GM12878 (cell line): ENCODE results near the gene AMPH. TPM values are rescaled to one million over a fixed set of nuclear protein-coding genes. Genes with fewer than 3 reads are reported as not detected.

Experiments used
- ATAC-seq: fragments of 200-7000 bp; cut with Tn5 transposase; 3 replicates; pipeline ENCODE4 v1.9.1; 2020; ENCODE audit warnings: mild to moderate bottlenecking, moderate library complexity
- BruUV-seq: library from RNA; stranded (reverse); fragments of 400-500 nt; replicated peaks from 2 replicates; lab custom pipeline; 2021; lab: Mats Ljungman, UMichigan
- CTCF ChIA-PET: fragments of 300-600 bp; sonication (Branson Sonifier 250); formaldehyde crosslinking; extraction: SDS; loops from one replicate; lab custom pipeline; 2021; ENCODE audit warnings: inconsistent platforms; lab: Yijun Ruan, JAX
- POLR2A ChIA-PET: fragments of 350-600 bp; formaldehyde crosslinking; extraction: SDS; loops from one replicate; lab custom pipeline; 2021; ENCODE audit warnings: inconsistent platforms; lab: Charles Lee
- RAD21 ChIA-PET: fragments of 300-600 bp; sonication (Branson Sonifier 250); formaldehyde crosslinking; loops from one replicate; lab custom pipeline; 2023; ENCODE audit warnings: antibody characterized with exemption; ENCODE audit not compliant: unreplicated experiment; lab: Charles Lee
- SMC1A ChIA-PET: fragments of 300-600 bp; sonication (Branson Sonifier 250); formaldehyde crosslinking; loops from one replicate; lab custom pipeline; 2023; ENCODE audit not compliant: unreplicated experiment, uncharacterized antibody; lab: Charles Lee
- DNase-seq: peaks from one replicate; pipeline ENCODE4 v3.0.0-alpha.2; 2011; ENCODE audit warnings: low read depth, low spot score
- FAIRE-seq: peaks from 3 replicates; lab custom pipeline; 2011; peaks lifted over from hg19 to GRCh38; lab: Jason Lieb, UNC
- H2AFZ ChIP-seq: 2 replicates; pipeline ENCODE4 v1.6.0; 2011; ENCODE audit warnings: low read depth, low read length, control low read depth; ENCODE audit not compliant: control insufficient read depth
- H3K27ac ChIP-seq: 2 replicates; pipeline ENCODE4 v1.5.1; 2011; ENCODE audit warnings: control low read depth; ENCODE audit not compliant: control insufficient read depth, insufficient read depth
- H3K27me3 ChIP-seq, 2 experiments: replicated peaks in 1 of 2; 2 replicates each; pipeline versions ENCODE4 v1.6.0 to v1.6.1; 2011; ENCODE audit warnings: low read length in 1 of 2; ENCODE audit not compliant: control insufficient read depth in 2 of 2, insufficient read depth in 2 of 2
- H3K36me3 ChIP-seq, 2 experiments: 2 replicates each; pipeline ENCODE4 v1.5.1; 2011; ENCODE audit warnings: low read length in 1 of 2; ENCODE audit not compliant: control insufficient read depth in 2 of 2, insufficient read depth in 2 of 2
- H3K4me1 ChIP-seq: 2 replicates; pipeline ENCODE4 v1.6.1; 2011; ENCODE audit warnings: mild to moderate bottlenecking, low read length, moderate library complexity, mixed read lengths; ENCODE audit not compliant: control insufficient read depth, insufficient read depth
- H3K4me2 ChIP-seq: 2 replicates; pipeline ENCODE4 v1.6.0; 2011; ENCODE audit warnings: control low read depth; ENCODE audit not compliant: control insufficient read depth, insufficient read depth
- H3K4me3 ChIP-seq: fragments of 200-600 bp; sonication (generic); 2 replicates; pipeline ENCODE4 v1.5.1; 2016
- H3K79me2 ChIP-seq: 2 replicates; pipeline ENCODE4 v1.6.0; 2011; ENCODE audit warnings: low read length; ENCODE audit not compliant: control insufficient read depth, insufficient read depth
- H3K9ac ChIP-seq: 2 replicates; pipeline ENCODE4 v1.8.0; 2011; ENCODE audit warnings: low read length, control low read depth, mixed read lengths; ENCODE audit not compliant: control insufficient read depth, insufficient read depth
- H3K9me3 ChIP-seq: replicated peaks from 3 replicates; pipeline ENCODE4 v1.5.1; 2011; ENCODE audit warnings: mild to moderate bottlenecking, low read length; ENCODE audit not compliant: control insufficient read depth, insufficient read depth
- H4K20me1 ChIP-seq: 2 replicates; pipeline ENCODE4 v1.6.0; 2011; ENCODE audit not compliant: control insufficient read depth, insufficient read depth
- BRCA1 ChIP-seq: IDR thresholded peaks from 2 replicates; pipeline ENCODE4 v1.6.1; 2011; ENCODE audit warnings: low read depth, low read length, improper control_type of control experiment
- CBX5 ChIP-seq: sonication (generic); IDR thresholded peaks from 2 replicates; pipeline ENCODE4 v1.6.1; 2016; ENCODE audit warnings: low read depth, moderate library complexity, mild to moderate bottlenecking, inconsistent platforms
- EED ChIP-seq: sonication (generic); IDR thresholded peaks from 2 replicates; pipeline ENCODE4 v1.6.1; 2016; ENCODE audit warnings: antibody characterized with exemption, low read depth
- GABPA ChIP-seq: IDR thresholded peaks from 2 replicates; pipeline ENCODE4 v1.6.1; 2014; ENCODE audit warnings: antibody characterized with exemption, low read depth, mild to moderate bottlenecking, inconsistent platforms
- MYC ChIP-seq: IDR thresholded peaks from 2 replicates; pipeline ENCODE4 v1.6.1; 2011; ENCODE audit warnings: mild to moderate bottlenecking, low read length, moderate library complexity, inconsistent platforms; ENCODE audit not compliant: insufficient read depth, insufficient replicate concordance, insufficient read length, severe bottlenecking
- NR2C2 ChIP-seq: IDR thresholded peaks from 2 replicates; pipeline ENCODE4 v1.6.1; 2011; ENCODE audit warnings: borderline replicate concordance, low read depth; ENCODE audit not compliant: control insufficient read depth, insufficient read length
- NRF1 ChIP-seq: conservative IDR thresholded peaks from 2 replicates; pipeline ENCODE4 v1.6.1; 2011; ENCODE audit warnings: mild to moderate bottlenecking, low read depth, low read length, improper control_type of control experiment
- RB1 ChIP-seq: fragments of 450-650 bp; formaldehyde crosslinking; IDR thresholded peaks from 2 replicates; pipeline ENCODE4 v1.6.1; 2017; ENCODE audit warnings: mild to moderate bottlenecking, borderline replicate concordance
- SMC3 ChIP-seq: IDR thresholded peaks from 2 replicates; pipeline ENCODE4 v1.6.1; 2011; ENCODE audit warnings: low read length, improper control_type of control experiment, borderline replicate concordance
- WGBS: methylation state at CpG from one replicate; pipeline ENCODE4 v1.1.6; 2016; ENCODE audit warnings: low lambda C conversion rate; ENCODE audit not compliant: insufficient replicate concordance, insufficient coverage; ENCODE audit errors: missing lambda C conversion rate; 5-methylcytosine and 5-hydroxymethylcytosine counted together
- in situ Hi-C: fragments of 300-500 bp; cut with MboI; formaldehyde crosslinking; loops from 9 replicates; pipeline ENCODE4 v1.14.3; 2018; ENCODE audit warnings: mixed read lengths
- intact Hi-C: fragments of 100-400 bp; cut with micrococcal nuclease; formaldehyde crosslinking; loops from one replicate; pipeline ENCODE4 v1.14.2; 2022; ENCODE audit not compliant: unreplicated experiment
- polyA plus RNA-seq, 11 experiments: library from polyadenylated mRNA; depleted of rRNA in 4 of 11; unstranded in 6 of 11; stranded (reverse) in 5 of 11; fragments of >200 nt; fragmentation: Nextera tagmentation in 4 of 11; fragmentation: Illumina TruSeq in 1 of 11; extraction: Ambion mirVana in 4 of 11; extraction: Trizol in 1 of 11; gene quantifications; 1 replicate in 1 of 11; 2 replicates in 10 of 11; pipeline versions ENCODE4 v1.2.1 to v1.2.3, GENCODE V29; 2011 to 2016; ENCODE audit warnings: inconsistent platforms in 2 of 11, missing spikeins in 2 of 11, low read depth in 1 of 11
- total RNA-seq, 4 experiments: library from RNA; depleted of rRNA in 3 of 4; stranded (reverse); fragments of >200 nt in 3 of 4; fragmentation: Illumina TruSeq in 1 of 4; extraction: Trizol in 1 of 4; gene quantifications; 2 replicates each; pipeline versions ENCODE4 v1.2.1 to v1.2.3, GENCODE V29; 2013 to 2021
- TF ChIP-seq, protein P1 (sequence below): fragments of 450-650 bp; IDR thresholded peaks from 2 replicates; pipeline ENCODE4 v1.6.1; 2016; ENCODE audit warnings: mild to moderate bottlenecking
- TF ChIP-seq, protein P2 (sequence below): IDR thresholded peaks from 2 replicates; pipeline ENCODE4 v1.6.1; 2011; ENCODE audit warnings: low read depth, mild to moderate bottlenecking, low read length, moderate library complexity, borderline replicate concordance; ENCODE audit errors: extremely low read depth
- TF ChIP-seq, protein P3 (sequence below): fragments of 450-650 bp; IDR thresholded peaks from 2 replicates; pipeline ENCODE4 v1.6.1; 2017; ENCODE audit warnings: mild to moderate bottlenecking
- TF ChIP-seq, protein P4 (sequence below): fragments of 450-650 bp; IDR thresholded peaks from 2 replicates; pipeline ENCODE4 v1.6.1; 2017; ENCODE audit warnings: borderline replicate concordance

AMPH gene
- total and polyA plus RNA-seq, 10 of the 15 experiments (the other 5 are each of a cell fraction or from before 2014, with no cell fraction given), result 0.03 to 0.24 (median 0.08) TPM; not detected in 2

DNA sequence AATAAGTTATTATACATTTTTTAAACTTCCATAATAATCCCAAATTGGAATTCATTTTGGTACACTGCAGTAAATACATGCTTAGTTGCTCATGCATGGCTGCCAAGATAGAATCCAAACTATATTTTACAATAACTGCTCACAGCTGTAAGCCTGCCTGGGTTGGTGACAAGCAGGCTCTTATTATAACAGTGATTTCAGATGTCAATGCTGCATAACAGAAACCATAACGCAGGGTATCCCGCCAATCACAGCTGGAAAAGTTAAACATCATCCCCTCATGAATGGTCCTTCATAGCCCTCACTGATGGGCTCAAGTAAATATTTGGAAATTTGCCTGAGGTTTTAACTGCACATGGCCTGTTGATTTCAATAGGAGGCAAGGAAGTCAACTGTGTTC lies 149.8 kb downstream of the AMPH start:
- in situ Hi-C loops, result no loop called here
- no peak for FAIRE-seq
- DNase-seq, result no peak
- Histone ChIP-seq H2AFZ (no peak overlapping the region), H3K27ac (no peak overlapping the region), H3K4me1 (no peaks in the 10 kb centered on the region), H3K9me3 (no peaks in the 10 kb centered on the region), H3K79me2 (no peaks in the 10 kb centered on the region), H3K27me3 (no peaks in the 10 kb centered on the region; a peak in 1 of 4 replicates), H3K4me3 (no peak overlapping the region), H3K4me2 (no peak overlapping the region), H4K20me1 (no peaks in the 10 kb centered on the region), H3K9ac (no peak overlapping the region), H3K36me3 (no peaks in the 10 kb centered on the region)
- intact Hi-C loops, result no loop called here
- WGBS, result 25% methylated on average over 2 of the region's 2 CpGs
- ChIA-PET SMC1A (interaction anchor here (1.1 kb wide), 1 partner anchor 78 kb away, joined by 3 read pairs; no protein-coding TSS in a partner anchor), CTCF (interaction anchor here (0.6 kb wide), 1 partner anchor 741 kb away, joined by 3 read pairs; no protein-coding TSS in a partner anchor), POLR2A (no interaction called here), RAD21 (no interaction called here)
- ATAC-seq, result no peak
- BruUV-seq, result no TSS peak
- no peak for TF ChIP-seq NR2C2
- TF ChIP-seq, protein P1, sequence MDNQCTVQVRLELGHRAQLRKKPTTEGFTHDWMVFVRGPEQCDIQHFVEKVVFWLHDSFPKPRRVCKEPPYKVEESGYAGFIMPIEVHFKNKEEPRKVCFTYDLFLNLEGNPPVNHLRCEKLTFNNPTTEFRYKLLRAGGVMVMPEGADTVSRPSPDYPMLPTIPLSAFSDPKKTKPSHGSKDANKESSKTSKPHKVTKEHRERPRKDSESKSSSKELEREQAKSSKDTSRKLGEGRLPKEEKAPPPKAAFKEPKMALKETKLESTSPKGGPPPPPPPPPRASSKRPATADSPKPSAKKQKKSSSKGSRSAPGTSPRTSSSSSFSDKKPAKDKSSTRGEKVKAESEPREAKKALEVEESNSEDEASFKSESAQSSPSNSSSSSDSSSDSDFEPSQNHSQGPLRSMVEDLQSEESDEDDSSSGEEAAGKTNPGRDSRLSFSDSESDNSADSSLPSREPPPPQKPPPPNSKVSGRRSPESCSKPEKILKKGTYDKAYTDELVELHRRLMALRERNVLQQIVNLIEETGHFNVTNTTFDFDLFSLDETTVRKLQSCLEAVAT, result no peak
- TF ChIP-seq CBX5, result no peak
- TF ChIP-seq BRCA1, result no peak
- TF ChIP-seq MYC, result no peak
- TF ChIP-seq RB1, result no peak
- TF ChIP-seq EED, result no peak
- TF ChIP-seq SMC3, result no peak
- TF ChIP-seq, protein P2, sequence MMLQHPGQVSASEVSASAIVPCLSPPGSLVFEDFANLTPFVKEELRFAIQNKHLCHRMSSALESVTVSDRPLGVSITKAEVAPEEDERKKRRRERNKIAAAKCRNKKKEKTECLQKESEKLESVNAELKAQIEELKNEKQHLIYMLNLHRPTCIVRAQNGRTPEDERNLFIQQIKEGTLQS, result no peak
- TF ChIP-seq, protein P3, sequence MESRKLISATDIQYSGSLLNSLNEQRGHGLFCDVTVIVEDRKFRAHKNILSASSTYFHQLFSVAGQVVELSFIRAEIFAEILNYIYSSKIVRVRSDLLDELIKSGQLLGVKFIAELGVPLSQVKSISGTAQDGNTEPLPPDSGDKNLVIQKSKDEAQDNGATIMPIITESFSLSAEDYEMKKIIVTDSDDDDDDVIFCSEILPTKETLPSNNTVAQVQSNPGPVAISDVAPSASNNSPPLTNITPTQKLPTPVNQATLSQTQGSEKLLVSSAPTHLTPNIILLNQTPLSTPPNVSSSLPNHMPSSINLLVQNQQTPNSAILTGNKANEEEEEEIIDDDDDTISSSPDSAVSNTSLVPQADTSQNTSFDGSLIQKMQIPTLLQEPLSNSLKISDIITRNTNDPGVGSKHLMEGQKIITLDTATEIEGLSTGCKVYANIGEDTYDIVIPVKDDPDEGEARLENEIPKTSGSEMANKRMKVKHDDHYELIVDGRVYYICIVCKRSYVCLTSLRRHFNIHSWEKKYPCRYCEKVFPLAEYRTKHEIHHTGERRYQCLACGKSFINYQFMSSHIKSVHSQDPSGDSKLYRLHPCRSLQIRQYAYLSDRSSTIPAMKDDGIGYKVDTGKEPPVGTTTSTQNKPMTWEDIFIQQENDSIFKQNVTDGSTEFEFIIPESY, result no peak
- TF ChIP-seq, protein P4, sequence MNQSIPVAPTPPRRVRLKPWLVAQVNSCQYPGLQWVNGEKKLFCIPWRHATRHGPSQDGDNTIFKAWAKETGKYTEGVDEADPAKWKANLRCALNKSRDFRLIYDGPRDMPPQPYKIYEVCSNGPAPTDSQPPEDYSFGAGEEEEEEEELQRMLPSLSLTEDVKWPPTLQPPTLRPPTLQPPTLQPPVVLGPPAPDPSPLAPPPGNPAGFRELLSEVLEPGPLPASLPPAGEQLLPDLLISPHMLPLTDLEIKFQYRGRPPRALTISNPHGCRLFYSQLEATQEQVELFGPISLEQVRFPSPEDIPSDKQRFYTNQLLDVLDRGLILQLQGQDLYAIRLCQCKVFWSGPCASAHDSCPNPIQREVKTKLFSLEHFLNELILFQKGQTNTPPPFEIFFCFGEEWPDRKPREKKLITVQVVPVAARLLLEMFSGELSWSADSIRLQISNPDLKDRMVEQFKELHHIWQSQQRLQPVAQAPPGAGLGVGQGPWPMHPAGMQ, result no peak
- TF ChIP-seq GABPA, result no peak
- no peak for TF ChIP-seq NRF1
